Measurements from ENCODE around the gene TEKT2.

Gene TEKT2

GRCh38 chr1:36088265-36088576 lies 4.3 kb downstream of the TEKT2 start:
- DNase-seq: no peak

GRCh38 chr1:36088577-36089392 lies 4.9 kb downstream of the TEKT2 start, which contains the start of gene ADPRS:
Gene ADPRS, plus strand, starts transcription at chr1:36088892. Its CDS starts 13 bp downstream, at chr1:36088905.
- peak; percentile 59 for DNase-seq

- no peak for DNase-seq
These were observed 5.7 kb downstream of the TEKT2 start for GRCh38 chr1:36089393-36090121.

GRCh38 chr1:36091141-36091540 lies 7.2 kb downstream of the TEKT2 start:
- no peak for DNase-seq

GRCh38 chr1:36091698-36092097 lies 7.8 kb downstream of the TEKT2 start:
- no peak for DNase-seq

- peak; percentile 32 for DNase-seq
These were observed 8.4 kb downstream of the TEKT2 start for GRCh38 chr1:36092166-36092797.

- no peak for DNase-seq
These were observed 8.9 kb downstream of the TEKT2 start for GRCh38 chr1:36092798-36093185.

- DNase-seq: no peak
These were observed 9.3 kb downstream of the TEKT2 start for GRCh38 chr1:36093226-36093625.

GRCh38 chr1:36093929-36094328 lies 10.0 kb downstream of the TEKT2 start:
- peak; percentile 55 for DNase-seq

GRCh38 chr1:36094621-36095061 lies 10.7 kb downstream of the TEKT2 start:
- DNase-seq: no peak

- DNase-seq: no peak
These were observed 12.0 kb downstream of the TEKT2 start for GRCh38 chr1:36095760-36096405.

- DNase-seq: no peak
These were observed 12.9 kb downstream of the TEKT2 start for GRCh38 chr1:36096500-36097432.

GRCh38 chr1:36097693-36098585 lies 14.0 kb downstream of the TEKT2 start:
- no peak for DNase-seq

GRCh38 chr1:36098650-36099365 lies 14.9 kb downstream of the TEKT2 start:
- no peak for DNase-seq

- peak; percentile 68 for DNase-seq
These were observed 15.9 kb downstream of the TEKT2 start for GRCh38 chr1:36099681-36100341.

- DNase-seq: no peak
These were observed 16.5 kb downstream of the TEKT2 start for GRCh38 chr1:36100376-36100775.

GRCh38 chr1:36101546-36101945 lies 17.7 kb downstream of the TEKT2 start:
- DNase-seq: no peak

GRCh38 chr1:36106269-36106668 lies 22.4 kb downstream of the TEKT2 start:
- no peak for DNase-seq

GRCh38 chr1:36107394-36107793 lies 23.5 kb downstream of the TEKT2 start:
- no peak for DNase-seq

GRCh38 chr1:36108314-36108713 lies 24.4 kb downstream of the TEKT2 start:
- DNase-seq: no peak
